Activated T-helper 2 cell treated with anti-CD3 and anti-CD28 coated beads, Interferon-gamma antibody, Interleukin-2, Interleukin-4, amounts not matched to agents 10 μg/mL and 5 μg/mL and 100 μg/mL, durations not matched to agents 14 hours and 24 hours and 36 hours (primary cell): ENCODE measurements around the gene CBLN4. TPM values are rescaled to one million over a fixed set of nuclear protein-coding genes. Genes with fewer than 3 reads are reported as not detected.

ENCODE experiments used
- DNase-seq: peaks from one replicate; pipeline ENCODE4 v3.0.0; 2021; ENCODE audit warnings: low spot score
- H3K27ac Mint-ChIP-seq: one replicate; pipeline ENCODE4 v1.8.0; 2021; ENCODE audit warnings: mixed read lengths
- H3K27me3 Mint-ChIP-seq: one replicate; pipeline ENCODE4 v1.8.0; 2021; ENCODE audit warnings: low read depth, mixed read lengths
- H3K36me3 Mint-ChIP-seq: one replicate; pipeline ENCODE4 v1.8.0; 2021; ENCODE audit warnings: low read depth, mixed read lengths
- H3K4me1 Mint-ChIP-seq: one replicate; pipeline ENCODE4 v1.8.0; 2021; ENCODE audit warnings: low read depth, mixed read lengths
- H3K4me3 Mint-ChIP-seq: one replicate; pipeline ENCODE4 v1.8.0; 2021; ENCODE audit warnings: low read depth, mild to moderate bottlenecking, moderate library complexity, mixed read lengths
- H3K9me3 Mint-ChIP-seq: one replicate; pipeline ENCODE4 v1.8.0; 2021; ENCODE audit warnings: mixed read lengths
- intact Hi-C: fragments of 100-400 bp; cut with micrococcal nuclease; formaldehyde crosslinking; loops from one replicate; pipeline ENCODE4 v1.15.1; 2023
- total RNA-seq: library from RNA; stranded (reverse); gene quantifications from 2 replicates; pipeline ENCODE4 v1.2.3, GENCODE V29; 2022

The CBLN4 gene
- total RNA-seq = not detected in 2 replicates

DNA sequence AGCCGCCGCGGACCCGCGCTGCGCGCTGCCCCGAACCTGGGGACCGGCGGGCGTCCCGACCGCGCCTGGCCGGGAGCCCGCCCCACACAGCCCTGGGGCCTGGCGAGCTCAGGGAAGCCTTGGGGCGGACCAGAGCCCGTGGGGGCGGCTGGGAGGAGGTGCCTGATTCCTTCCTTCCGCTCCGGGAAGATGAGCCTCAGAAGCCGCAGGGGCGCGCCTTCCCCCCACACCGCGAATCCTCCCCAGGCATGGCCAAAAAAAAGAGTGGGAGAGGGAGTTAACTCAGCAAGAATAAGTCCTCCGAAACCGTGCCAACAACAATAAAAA is at the start of gene CBLN4:
Gene CBLN4, minus strand, starts transcription at position 131 of the 327 bp plus-strand sequence. CDS start 1,348 bp downstream, outside the sequence.
- peaks cover 15% of the 10 kb centered on the region for H3K9me3 Mint-ChIP-seq
- intact Hi-C loops = no loop called here
- no peak within 1 kb of the TSS for H3K4me3 Mint-ChIP-seq
- no peaks in the 10 kb centered on the region for H3K4me1 Mint-ChIP-seq
- H3K27me3 Mint-ChIP-seq = peaks cover 8% of the 10 kb centered on the region
- no peak within 1 kb of the TSS for H3K27ac Mint-ChIP-seq
- no peak for DNase-seq
- H3K36me3 Mint-ChIP-seq = no peaks in the 10 kb centered on the region

DNA sequence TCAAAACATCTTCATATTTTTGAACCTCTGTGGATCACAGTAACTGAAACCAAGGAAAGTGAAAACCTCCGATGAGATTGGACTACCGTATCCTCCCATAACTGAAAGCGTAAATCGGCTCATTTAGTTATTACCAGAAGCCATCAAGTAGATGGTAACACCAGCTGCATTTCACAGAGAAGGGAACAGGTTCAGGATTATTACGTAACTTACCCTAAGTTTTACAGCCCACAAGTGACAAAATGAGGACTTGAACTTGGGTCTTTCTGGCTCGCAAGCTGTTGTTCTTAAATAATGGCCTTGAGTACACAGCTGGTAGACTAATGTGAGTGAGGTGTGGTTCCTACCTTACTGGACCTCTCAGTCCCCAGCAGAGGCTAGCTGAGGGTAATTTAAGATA is 37.9 kb upstream of the CBLN4 start:
- H3K9me3 Mint-ChIP-seq = peaks cover 11% of the 10 kb centered on the region
- no peak overlapping the region for H3K27ac Mint-ChIP-seq
- H3K27me3 Mint-ChIP-seq = no peaks in the 10 kb centered on the region
- no peaks in the 10 kb centered on the region for H3K4me1 Mint-ChIP-seq
- intact Hi-C loops = no loop called here
- H3K4me3 Mint-ChIP-seq = no peak overlapping the region
- DNase-seq = no peak
- H3K36me3 Mint-ChIP-seq = no peaks in the 10 kb centered on the region

DNA sequence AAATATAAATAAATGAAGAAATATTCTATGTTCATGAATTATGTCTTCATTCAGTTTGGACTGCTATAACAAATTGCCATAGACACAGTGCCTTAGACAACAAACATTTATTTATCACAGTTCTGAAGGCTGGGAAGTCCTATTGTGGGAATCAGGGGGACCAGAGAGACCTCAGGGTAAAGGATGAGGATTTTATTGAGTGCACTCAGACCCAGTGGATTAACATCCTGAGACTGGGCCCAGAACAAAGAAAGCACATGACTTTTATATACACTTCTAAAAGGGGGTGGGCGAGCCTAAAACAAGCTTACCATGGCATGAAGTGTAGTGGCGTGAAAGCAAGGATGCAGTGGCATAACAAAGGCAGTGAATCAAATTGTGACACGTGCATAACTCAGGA is 26.9 kb upstream of the CBLN4 start:
- H3K9me3 Mint-ChIP-seq = peaks cover 55% of the 10 kb centered on the region
- H3K36me3 Mint-ChIP-seq = no peaks in the 10 kb centered on the region
- no peak for DNase-seq
- H3K4me1 Mint-ChIP-seq = no peaks in the 10 kb centered on the region
- H3K27me3 Mint-ChIP-seq = no peaks in the 10 kb centered on the region
- H3K27ac Mint-ChIP-seq = no peak overlapping the region
- intact Hi-C loops = no loop called here
- H3K4me3 Mint-ChIP-seq = no peak overlapping the region

DNA sequence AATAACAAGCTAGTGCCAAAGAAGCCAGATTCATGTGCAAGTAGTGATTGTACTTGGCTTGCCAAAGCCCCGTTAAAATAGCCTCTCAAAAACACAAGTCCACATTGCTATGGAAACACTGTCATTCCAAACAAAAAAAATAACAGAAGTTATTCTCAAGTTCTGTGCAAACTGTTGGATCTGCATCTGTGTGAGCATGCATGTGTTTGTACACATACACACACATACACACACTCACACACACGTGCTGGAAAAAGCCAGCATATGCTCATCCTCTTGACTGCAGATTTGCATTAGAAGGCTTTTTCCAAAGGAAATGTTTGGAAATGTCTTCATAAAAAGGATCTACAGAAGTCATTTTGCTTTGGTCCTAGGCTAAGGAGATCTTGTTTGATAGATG is 13.4 kb upstream of the CBLN4 start:
- Mint-ChIP-seq H3K27ac (no peak overlapping the region), H3K36me3 (no peaks in the 10 kb centered on the region), H3K9me3 (peaks cover 38% of the 10 kb centered on the region), H3K4me3 (no peak overlapping the region), H3K4me1 (no peaks in the 10 kb centered on the region), H3K27me3 (no peaks in the 10 kb centered on the region)
- no peak for DNase-seq
- intact Hi-C loops = no loop called here

DNA sequence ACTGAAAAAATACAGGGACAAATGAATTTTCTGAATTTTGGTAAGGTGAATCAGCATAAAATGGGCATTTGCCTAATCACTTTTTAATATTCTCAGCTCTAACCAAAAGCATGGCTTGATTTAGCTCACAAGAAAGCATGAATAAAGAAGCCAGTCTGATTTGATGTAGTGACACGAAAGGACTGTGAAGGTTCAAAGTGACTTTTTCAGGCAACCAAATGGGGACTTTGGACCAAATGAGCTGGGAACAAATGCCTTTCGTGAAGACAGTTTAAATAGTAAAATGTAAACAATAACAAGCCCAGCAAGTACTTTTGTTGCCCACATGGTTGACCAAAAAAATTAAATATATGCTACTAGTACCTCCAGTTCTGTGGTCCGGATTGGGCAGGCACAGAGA is 12.9 kb upstream of the CBLN4 start:
- H3K36me3 Mint-ChIP-seq = no peaks in the 10 kb centered on the region
- H3K27ac Mint-ChIP-seq = no peak overlapping the region
- H3K27me3 Mint-ChIP-seq = no peaks in the 10 kb centered on the region
- intact Hi-C loops = no loop called here
- DNase-seq = no peak
- H3K4me1 Mint-ChIP-seq = no peaks in the 10 kb centered on the region
- H3K9me3 Mint-ChIP-seq = peaks cover 34% of the 10 kb centered on the region
- H3K4me3 Mint-ChIP-seq = no peak overlapping the region

DNA sequence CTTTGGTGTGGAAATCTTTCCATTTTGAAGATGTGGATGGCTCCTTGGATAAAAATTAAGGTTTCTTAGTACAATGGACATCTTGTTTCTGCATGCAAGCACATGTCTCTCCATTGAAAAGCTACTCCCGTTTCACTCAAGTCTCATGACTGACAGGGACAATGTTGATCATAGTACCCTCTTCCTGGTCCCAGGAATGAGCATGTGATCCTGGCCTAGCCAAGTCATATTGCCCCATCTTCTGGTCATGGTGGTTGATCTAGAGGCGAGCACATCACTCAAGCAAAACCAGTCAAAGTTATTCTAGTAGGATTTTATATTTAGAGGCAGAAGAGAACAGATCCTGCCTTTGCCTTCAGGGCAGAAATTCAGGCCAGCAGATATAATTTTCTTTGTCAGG is 12.2 kb upstream of the CBLN4 start:
- Mint-ChIP-seq H3K4me1 (no peaks in the 10 kb centered on the region), H3K27ac (no peak overlapping the region), H3K27me3 (no peaks in the 10 kb centered on the region), H3K36me3 (no peaks in the 10 kb centered on the region), H3K4me3 (no peak overlapping the region), H3K9me3 (peaks cover 29% of the 10 kb centered on the region)
- intact Hi-C loops = no loop called here
- DNase-seq = no peak

DNA sequence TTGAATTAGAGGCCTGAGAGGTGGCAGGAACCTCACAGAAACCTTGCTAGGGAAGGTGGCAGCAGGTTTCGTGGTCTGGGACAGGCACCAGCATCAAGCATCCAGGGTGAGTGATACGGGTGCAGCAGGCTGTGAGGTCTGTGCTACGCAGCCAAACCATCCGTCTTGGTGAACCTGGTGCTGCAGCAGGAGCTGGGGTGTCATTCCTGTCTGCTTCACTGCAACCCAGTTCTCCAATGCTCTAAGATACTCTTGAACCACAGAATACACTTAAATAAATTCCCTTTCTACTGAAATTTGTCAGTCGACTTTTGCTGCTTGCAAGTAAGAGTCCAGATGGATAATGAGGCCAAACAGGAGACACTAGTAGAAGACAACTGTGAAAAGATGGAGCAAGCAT is 9.7 kb upstream of the CBLN4 start:
- peaks cover 18% of the 10 kb centered on the region for H3K9me3 Mint-ChIP-seq

DNA sequence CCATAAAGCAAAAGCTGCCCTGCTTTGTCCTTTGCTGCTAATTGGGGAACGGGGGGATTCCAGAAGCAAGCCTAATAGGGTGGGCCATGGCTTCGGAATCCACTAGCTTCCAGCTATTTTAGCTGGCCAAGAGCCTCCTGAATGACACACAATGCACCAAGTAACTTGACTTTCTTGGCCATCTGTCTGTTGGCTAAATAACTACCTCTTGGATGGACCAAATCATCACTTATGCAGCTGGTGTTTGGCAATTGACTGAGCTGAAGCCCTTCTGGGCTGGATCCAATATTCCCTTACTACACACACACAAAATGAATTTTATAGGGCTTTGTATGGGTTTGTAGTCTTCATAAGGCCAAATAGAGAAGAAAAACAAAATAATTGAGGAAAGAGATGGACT is 8.8 kb upstream of the CBLN4 start:
- intact Hi-C loops = no loop called here
- no peak overlapping the region for H3K27ac Mint-ChIP-seq
- H3K4me3 Mint-ChIP-seq = no peak overlapping the region
- no peaks in the 10 kb centered on the region for H3K27me3 Mint-ChIP-seq
- no peak for DNase-seq
- peaks cover 10% of the 10 kb centered on the region for H3K9me3 Mint-ChIP-seq
- no peaks in the 10 kb centered on the region for H3K4me1 Mint-ChIP-seq
- H3K36me3 Mint-ChIP-seq = no peaks in the 10 kb centered on the region

More for the DNA sequence above, 9.7 kb upstream of the CBLN4 start:
- Mint-ChIP-seq H3K4me3 (no peak overlapping the region), H3K27me3 (no peaks in the 10 kb centered on the region), H3K36me3 (no peaks in the 10 kb centered on the region), H3K4me1 (no peaks in the 10 kb centered on the region), H3K27ac (no peak overlapping the region)
- intact Hi-C loops = no loop called here
- no peak for DNase-seq

DNA sequence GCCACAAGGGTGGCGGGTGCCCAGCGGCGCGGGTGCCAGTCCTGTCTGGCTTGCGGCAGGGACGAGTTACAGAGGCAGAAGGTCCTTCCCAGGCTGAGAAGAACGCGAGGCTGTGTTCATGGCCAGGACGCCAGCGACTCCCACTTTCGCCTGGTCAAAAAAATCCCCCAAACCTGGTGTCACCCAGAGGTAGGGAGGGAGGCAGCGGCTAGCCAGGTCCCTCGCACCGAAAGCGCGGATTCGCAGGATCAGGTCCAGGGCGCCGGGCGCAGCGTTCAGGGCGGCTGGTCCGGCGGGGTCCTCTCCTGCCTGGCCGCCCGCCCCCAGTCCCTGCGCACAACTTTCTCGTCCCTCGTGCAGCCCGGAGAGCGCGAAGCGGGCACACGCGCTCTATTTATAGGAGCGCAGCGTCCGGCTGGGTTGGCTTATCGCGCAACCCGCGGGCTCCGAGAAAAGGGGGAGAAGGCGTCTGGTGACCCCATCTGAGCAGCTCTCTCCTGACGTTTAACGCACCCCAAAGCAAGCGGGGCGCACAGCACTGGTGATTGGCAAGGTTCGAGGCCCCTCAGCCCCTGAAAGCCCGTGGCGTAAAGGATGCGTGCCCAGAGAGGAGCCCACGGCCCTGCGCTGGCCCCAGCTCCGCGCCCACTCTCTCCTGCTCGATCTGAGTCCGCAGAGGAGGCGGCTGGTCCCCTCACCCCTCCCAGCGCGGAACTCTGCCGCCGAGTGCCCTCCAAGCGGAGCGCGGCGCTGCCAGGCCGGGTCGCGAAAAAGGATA is 519 bp downstream of the CBLN4 start:
- H3K36me3 Mint-ChIP-seq = no peaks in the 10 kb centered on the region
- H3K4me1 Mint-ChIP-seq = no peaks in the 10 kb centered on the region
- H3K27me3 Mint-ChIP-seq = peaks cover 8% of the 10 kb centered on the region
- intact Hi-C loops = no loop called here
- no peak overlapping the region for H3K27ac Mint-ChIP-seq
- no peak overlapping the region for H3K4me3 Mint-ChIP-seq
- peaks cover 15% of the 10 kb centered on the region for H3K9me3 Mint-ChIP-seq
- no peak for DNase-seq

DNA sequence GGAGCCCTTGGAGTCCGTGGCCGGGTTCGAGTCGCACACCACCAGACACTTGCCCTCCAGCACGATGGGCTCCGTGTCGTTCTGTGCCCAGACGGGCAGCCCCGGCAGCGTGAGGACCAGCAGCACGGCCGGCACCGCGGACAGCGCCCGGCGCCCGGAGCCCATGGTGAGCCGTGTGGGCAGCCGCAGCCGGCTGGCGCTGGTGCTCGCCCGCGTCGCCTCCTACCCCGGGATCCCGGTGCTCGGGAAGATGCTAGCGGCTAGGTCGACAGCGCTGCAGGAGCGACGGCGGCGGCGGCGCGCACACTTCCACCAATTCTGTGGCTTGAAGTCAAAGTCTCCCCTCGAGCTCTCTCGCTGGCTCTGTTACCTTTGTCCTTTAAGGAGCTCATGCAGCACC is 1.3 kb downstream of the CBLN4 start:
- H3K9me3 Mint-ChIP-seq = peaks cover 15% of the 10 kb centered on the region
- no peak for DNase-seq
- H3K27me3 Mint-ChIP-seq = peaks cover 8% of the 10 kb centered on the region
- H3K27ac Mint-ChIP-seq = no peak overlapping the region
- no peak overlapping the region for H3K4me3 Mint-ChIP-seq
- H3K4me1 Mint-ChIP-seq = no peaks in the 10 kb centered on the region
- H3K36me3 Mint-ChIP-seq = no peaks in the 10 kb centered on the region
- intact Hi-C loops = no loop called here

DNA sequence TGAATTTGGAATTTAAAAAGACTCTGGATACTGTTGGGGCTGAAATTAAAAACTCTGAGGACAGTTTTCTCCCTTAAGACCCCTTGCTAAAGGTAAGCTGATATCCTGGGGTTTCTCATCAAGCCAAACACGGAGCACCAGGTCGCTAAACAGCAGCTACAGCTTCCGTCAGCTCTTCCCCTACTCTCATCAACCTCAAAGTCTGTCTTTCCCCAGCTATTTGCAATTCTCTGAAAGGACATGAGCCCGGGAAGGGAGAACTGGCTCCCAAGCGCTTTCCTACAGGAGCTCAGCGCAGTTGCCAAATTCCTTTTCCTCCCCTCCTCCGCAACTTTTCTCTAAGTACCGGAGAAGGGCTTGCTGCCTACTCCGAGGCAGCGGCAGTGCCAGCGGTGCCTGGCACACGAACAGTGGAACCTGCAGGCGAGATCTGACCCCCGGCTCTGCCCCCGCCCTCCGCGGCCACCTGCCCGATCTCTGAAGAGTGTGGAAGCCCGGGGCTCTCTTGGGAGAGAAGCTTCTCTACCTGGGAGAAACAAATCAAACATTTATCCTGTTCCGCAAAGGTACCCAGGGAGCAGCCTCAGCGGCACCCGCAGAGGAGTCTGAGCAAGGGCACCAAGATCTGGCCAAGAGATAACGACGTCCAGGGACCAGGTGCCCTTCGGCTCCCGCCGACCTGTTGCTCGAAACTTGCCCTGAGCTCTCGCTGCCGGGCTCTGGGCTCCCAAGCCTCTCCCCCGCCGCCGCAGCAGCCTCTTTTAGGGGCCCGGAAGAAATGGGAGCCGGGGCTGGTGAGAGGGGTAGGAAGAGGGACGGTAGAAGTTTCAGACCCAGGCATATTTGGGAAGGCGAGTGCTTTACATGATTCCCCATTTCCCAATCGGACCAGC is 2.2 kb downstream of the CBLN4 start:
- no peaks in the 10 kb centered on the region for H3K4me1 Mint-ChIP-seq
- H3K4me3 Mint-ChIP-seq = no peak overlapping the region
- intact Hi-C loops = no loop called here
- peaks cover 11% of the 10 kb centered on the region for H3K9me3 Mint-ChIP-seq
- H3K27me3 Mint-ChIP-seq = peaks cover 8% of the 10 kb centered on the region
- H3K27ac Mint-ChIP-seq = no peak overlapping the region
- H3K36me3 Mint-ChIP-seq = no peaks in the 10 kb centered on the region
- no peak for DNase-seq

DNA sequence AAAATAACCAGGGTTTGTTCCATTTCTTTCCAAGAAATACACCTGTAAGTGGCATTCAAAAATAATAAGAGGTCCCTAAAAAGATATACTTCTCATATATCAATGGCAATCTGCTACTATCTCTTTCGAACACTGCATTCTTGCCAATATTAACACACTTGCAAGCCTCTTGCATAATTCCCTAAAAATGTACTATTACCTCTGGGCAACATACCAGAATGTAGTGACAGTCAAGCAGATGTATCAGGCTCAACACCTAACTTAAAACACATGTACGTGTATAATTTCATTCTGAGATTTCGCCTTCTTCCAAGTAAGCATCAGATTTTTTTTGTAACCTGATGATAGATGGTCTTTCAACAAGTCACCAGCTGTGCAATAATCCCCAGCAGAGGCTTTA is 3.4 kb downstream of the CBLN4 start:
- intact Hi-C loops = no loop called here
- H3K36me3 Mint-ChIP-seq = no peaks in the 10 kb centered on the region
- no peaks in the 10 kb centered on the region for H3K4me1 Mint-ChIP-seq
- no peak for DNase-seq
- H3K27ac Mint-ChIP-seq = no peak overlapping the region
- peaks cover 8% of the 10 kb centered on the region for H3K9me3 Mint-ChIP-seq
- no peak overlapping the region for H3K4me3 Mint-ChIP-seq
- peaks cover 7% of the 10 kb centered on the region for H3K27me3 Mint-ChIP-seq

DNA sequence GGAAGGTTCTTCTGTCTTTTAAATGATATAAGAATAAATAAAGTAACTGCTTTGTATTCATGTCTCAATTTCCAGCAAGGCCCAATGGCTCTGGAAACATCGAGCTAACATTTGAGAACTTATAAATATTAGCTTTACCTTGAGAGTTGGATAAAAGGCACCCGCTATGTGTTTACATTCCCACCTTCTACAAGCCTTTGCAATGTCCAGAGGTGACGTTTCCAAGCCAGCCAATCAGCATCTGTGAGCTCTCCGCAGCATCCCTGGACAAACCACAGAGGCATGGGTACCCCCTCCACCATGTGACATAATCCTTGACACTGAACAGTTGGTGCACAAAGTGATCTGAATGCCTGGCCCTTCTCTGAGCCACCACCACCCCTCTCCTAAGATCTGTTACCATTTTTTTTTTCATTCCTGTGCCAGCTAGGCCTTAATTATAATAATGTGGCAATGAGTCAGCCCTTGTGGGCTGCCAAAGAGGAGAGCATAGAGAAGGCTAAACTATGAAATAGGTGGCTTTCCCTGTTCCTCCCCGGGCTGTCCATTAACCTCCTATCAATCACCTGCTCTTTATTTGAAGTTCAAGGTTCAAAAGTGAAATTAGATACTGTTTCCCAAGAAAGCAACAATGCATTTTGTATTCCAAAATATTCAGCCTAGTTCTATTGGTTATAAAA is 4.1 kb downstream of the CBLN4 start:
- Mint-ChIP-seq H3K27me3 (peaks cover 6% of the 10 kb centered on the region), H3K27ac (no peak overlapping the region), H3K36me3 (no peaks in the 10 kb centered on the region), H3K4me1 (no peaks in the 10 kb centered on the region), H3K9me3 (peaks cover 3% of the 10 kb centered on the region), H3K4me3 (no peak overlapping the region)
- intact Hi-C loops = no loop called here
- DNase-seq = no peak
